GM23338 (cell line): ENCODE measurements around the gene IGSF11. TPM values are rescaled to one million over a fixed set of nuclear protein-coding genes. Genes with fewer than 3 reads are reported as not detected.

Source experiments
- ATAC-seq: fragments of 200-7000 bp; cut with Tn5 transposase; 3 replicates; pipeline ENCODE4 v1.9.1; 2020
- DNase-seq: peaks from one replicate; pipeline ENCODE4 v3.0.0-alpha.2; 2015; ENCODE audit warnings: low spot score
- H2AFZ ChIP-seq: fragments of 200-600 bp; sonication (generic); 2 replicates; pipeline ENCODE4 v1.8.0; 2016; ENCODE audit warnings: antibody characterized with exemption, mild to moderate bottlenecking, moderate library complexity
- H3F3A ChIP-seq: fragments of 200-600 bp; sonication (generic); replicated peaks from 2 replicates; pipeline ENCODE4 v1.8.0; 2017; ENCODE audit warnings: antibody characterized with exemption, mixed run types, low read depth
- H3K27ac ChIP-seq: fragments of 200-600 bp; sonication (generic); 2 replicates; pipeline ENCODE4 v1.6.1; 2016; ENCODE audit warnings: low read depth
- H3K27me3 ChIP-seq: fragments of 200-600 bp; sonication (generic); 2 replicates; pipeline ENCODE4 v1.8.0; 2016; ENCODE audit warnings: mild to moderate bottlenecking, mixed run types, moderate library complexity; ENCODE audit not compliant: insufficient read depth
- H3K36me3 ChIP-seq: fragments of 200-600 bp; sonication (generic); 2 replicates; pipeline ENCODE4 v1.8.0; 2016; ENCODE audit warnings: mild to moderate bottlenecking; ENCODE audit not compliant: insufficient read depth
- H3K4me1 ChIP-seq: fragments of 200-600 bp; sonication (generic); 2 replicates; pipeline ENCODE4 v1.8.0; 2016; ENCODE audit warnings: mild to moderate bottlenecking, moderate library complexity; ENCODE audit not compliant: insufficient read depth
- H3K4me2 ChIP-seq: fragments of 200-600 bp; sonication (generic); 2 replicates; pipeline ENCODE4 v1.7.1; 2017; ENCODE audit warnings: mixed run types
- H3K4me3 ChIP-seq: fragments of 200-600 bp; sonication (generic); 2 replicates; pipeline ENCODE4 v1.6.1; 2016; ENCODE audit warnings: mixed run types
- H3K79me2 ChIP-seq: fragments of 200-600 bp; sonication (generic); replicated peaks from 2 replicates; pipeline ENCODE4 v1.8.0; 2017; ENCODE audit warnings: mild to moderate bottlenecking; ENCODE audit not compliant: insufficient read depth
- H3K9me2 ChIP-seq: fragments of 200-600 bp; sonication (generic); 2 replicates; pipeline ENCODE4 v1.8.0; 2017; ENCODE audit not compliant: insufficient read depth
- H4K20me1 ChIP-seq: fragments of 200-600 bp; sonication (generic); replicated peaks from 2 replicates; pipeline ENCODE4 v1.8.0; 2017; ENCODE audit warnings: mild to moderate bottlenecking; ENCODE audit not compliant: insufficient read depth
- H3K27ac Mint-ChIP-seq: 2 replicates; pipeline ENCODE4 v1.8.0; 2020; ENCODE audit warnings: inconsistent platforms, mild to moderate bottlenecking, moderate library complexity, mixed read lengths
- H3K27me3 Mint-ChIP-seq: 3 replicates; pipeline ENCODE4 v1.8.0; 2022; ENCODE audit warnings: low read depth, mild to moderate bottlenecking, moderate library complexity, mixed read lengths, inconsistent platforms; ENCODE audit not compliant: insufficient read depth, poor library complexity
- H3K36me3 Mint-ChIP-seq: 3 replicates; pipeline ENCODE4 v1.8.0; 2021; ENCODE audit warnings: low read depth, mild to moderate bottlenecking, inconsistent platforms, moderate library complexity, mixed read lengths
- H3K4me1 Mint-ChIP-seq: 3 replicates; pipeline ENCODE4 v1.8.0; 2020; ENCODE audit warnings: mild to moderate bottlenecking, inconsistent platforms, mixed read lengths
- H3K4me3 Mint-ChIP-seq: 3 replicates; pipeline ENCODE4 v1.8.0; 2021; ENCODE audit warnings: moderate library complexity, mild to moderate bottlenecking, inconsistent platforms, mixed read lengths
- H3K9me3 Mint-ChIP-seq: 3 replicates; pipeline ENCODE4 v1.8.0; 2020; ENCODE audit warnings: moderate library complexity, mild to moderate bottlenecking, inconsistent platforms, mixed read lengths
- CREB1 ChIP-seq: fragments of 250-450 bp; sonication (Bioruptor Pico); IDR thresholded peaks from 2 replicates; pipeline ENCODE4 v1.5.0; 2020; ENCODE audit warnings: low read depth, mild to moderate bottlenecking, moderate library complexity
- CTCF ChIP-seq, 2 experiments: fragments of 200-600 bp in 1 of 2; sonication (generic) in 1 of 2; conservative IDR thresholded peaks; 2 replicates each; pipeline versions ENCODE4 v1.5.1 to v1.6.1; 2016 to 2017; ENCODE audit warnings: antibody characterized with exemption in 2 of 2, low read depth in 2 of 2, mild to moderate bottlenecking in 2 of 2, moderate library complexity in 1 of 2
- ETS1 ChIP-seq: IDR thresholded peaks from 2 replicates; pipeline ENCODE4 v1.6.1; 2016; ENCODE audit warnings: antibody characterized with exemption
- EZH2 ChIP-seq: fragments of 200-600 bp; sonication (generic); IDR thresholded peaks from one replicate; pipeline ENCODE4 v1.8.0; 2017; ENCODE audit warnings: antibody characterized with exemption, mild to moderate bottlenecking, low read depth; ENCODE audit not compliant: unreplicated experiment
- EZH2phosphoT487 ChIP-seq: fragments of 200-600 bp; sonication (generic); IDR thresholded peaks from one replicate; pipeline ENCODE4 v1.8.1; 2018; ENCODE audit warnings: antibody characterized with exemption; ENCODE audit not compliant: unreplicated experiment
- JUNB ChIP-seq: IDR thresholded peaks from one replicate; pipeline ENCODE4 v1.6.1; 2016; ENCODE audit warnings: antibody characterized with exemption; ENCODE audit not compliant: unreplicated experiment
- NANOG ChIP-seq: IDR thresholded peaks from 2 replicates; pipeline ENCODE4 v1.6.1; 2016; ENCODE audit warnings: antibody characterized with exemption, borderline replicate concordance
- POLR2AphosphoS5 ChIP-seq: IDR thresholded peaks from 2 replicates; pipeline ENCODE4 v1.6.1; 2016; ENCODE audit warnings: antibody characterized with exemption, low read depth
- STAT1 ChIP-seq: IDR thresholded peaks from one replicate; pipeline ENCODE4 v1.6.1; 2016; ENCODE audit warnings: antibody characterized with exemption; ENCODE audit not compliant: unreplicated experiment
- ZNF114 ChIP-seq: fragments of 250-450 bp; sonication (Bioruptor Pico); IDR thresholded peaks from 2 replicates; pipeline ENCODE4 v1.5.0; 2020; ENCODE audit warnings: mild to moderate bottlenecking, moderate library complexity
- ZNF331 ChIP-seq: fragments of 250-450 bp; sonication (Bioruptor Pico); IDR thresholded peaks from 2 replicates; pipeline ENCODE4 v1.5.0; 2020; ENCODE audit warnings: low read depth, mild to moderate bottlenecking, moderate library complexity
- ZNF462 ChIP-seq: fragments of 250-450 bp; sonication (Bioruptor Pico); IDR thresholded peaks from 2 replicates; pipeline ENCODE4 v1.5.0; 2020; ENCODE audit warnings: mild to moderate bottlenecking, moderate library complexity
- polyA plus RNA-seq: library from polyadenylated mRNA; unstranded; fragments of >200 nt; fragmentation: Nextera tagmentation; extraction: Ambion mirVana; gene quantifications from 2 replicates; pipeline ENCODE4 v1.2.1, GENCODE V29; 2016
- total RNA-seq: library from RNA; depleted of rRNA; stranded (reverse); fragments of >200 nt; shearing (Covaris generic); gene quantifications from 2 replicates; pipeline ENCODE4 v1.2.3, GENCODE V29; 2014

The IGSF11 gene
- total and polyA plus RNA-seq, 2 experiments from 2014 or later, result 0.68 to 1.8 TPM

GRCh38 chr3:119042162-119042561 lies 7.5 kb upstream of the IGSF11 start:
- H3K36me3 ChIP-seq, result no peaks in the 10 kb centered on the region; the same call in 1 of the 2 replicates
- H4K20me1 ChIP-seq, result no peaks in the 10 kb centered on the region
- peaks cover 12% of the 10 kb centered on the region; the same call in 1 of the 3 replicates for H3K36me3 Mint-ChIP-seq
- no peak overlapping the region for H3K4me3 Mint-ChIP-seq
- ATAC-seq, result no peak
- no peak overlapping the region for H3K27ac Mint-ChIP-seq
- H3K27ac ChIP-seq, result no peak overlapping the region
- peaks cover 27% of the 10 kb centered on the region for H3K9me3 Mint-ChIP-seq
- H3K4me2 ChIP-seq, result no peak overlapping the region
- TF ChIP-seq ETS1 (no peak), EZH2phosphoT487 (no peak), EZH2 (no peak), ZNF114 (CRISPR knock-in tag) (no peak), NANOG (no peak), POLR2AphosphoS5 (no peak), CREB1 (CRISPR knock-in tag) (no peak), ZNF462 (CRISPR knock-in tag) (no peak), CTCF (conservative IDR thresholded peaks at IDR 0.05; ENCODE audit: low read depth in 2 of 2) (no peak), ZNF331 (CRISPR knock-in tag) (no peak), STAT1 (no peak), JUNB (no peak)
- H3K4me1 Mint-ChIP-seq, result peaks cover 6% of the 10 kb centered on the region; the same call in 2 of the 3 replicates
- H3K4me3 ChIP-seq, result no peak overlapping the region
- H2AFZ ChIP-seq, result no peak overlapping the region
- H3K27me3 Mint-ChIP-seq, result peaks cover 2% of the 10 kb centered on the region
- no peaks in the 10 kb centered on the region for H3K27me3 ChIP-seq
- DNase-seq, result no peak
- H3K4me1 ChIP-seq, result no peaks in the 10 kb centered on the region
- H3K79me2 ChIP-seq, result no peaks in the 10 kb centered on the region
- H3K9me2 ChIP-seq, result 0 out of 2 replicates have a peak, but pooled peaks cover 2% of the 10 kb centered on the region
- H3F3A ChIP-seq, result no peaks in the 10 kb centered on the region
